Measurements from ENCODE around the gene MDP1. TPM values are rescaled to one million over a fixed set of nuclear protein-coding genes. Genes with fewer than 3 reads are reported as not detected.

The MDP1 gene
- total RNA-seq, 1 donor from 2014 or later = 13.1 TPM

Other genes with a start within 250 kb of the MDP1 start
- gene DHRS4L2, start 227.1 kb downstream of the MDP1 start, total RNA-seq = 15.8 and 18.3 TPM in 2 replicates
- under 0.01 and 0.04 TPM in 2 replicates for gene CARMIL3, start 164.1 kb downstream of the MDP1 start, total RNA-seq
- gene CPNE6, start 144.5 kb downstream of the MDP1 start, total RNA-seq = not detected in 2 replicates
- 9.8 and 18.5 TPM in 2 replicates for gene PCK2, start 121.8 kb downstream of the MDP1 start, total RNA-seq
- 50.1 and 61.2 TPM in 2 replicates for gene DCAF11, start 101.3 kb downstream of the MDP1 start, total RNA-seq
- 0.33 and 0.56 TPM in 2 replicates for gene NRL, start 101.1 kb downstream of the MDP1 start, total RNA-seq
- 0.13 TPM in 1 of 2 replicates, not detected in the other for gene FITM1, start 85.4 kb downstream of the MDP1 start, total RNA-seq
- 121 and 126 TPM in 2 replicates for gene PSME1, start 79.9 kb downstream of the MDP1 start, total RNA-seq
- 22.7 and 27.6 TPM in 2 replicates for gene EMC9, start 74.5 kb downstream of the MDP1 start, total RNA-seq
- 155 and 175 TPM in 2 replicates for gene PSME2, start 69.5 kb downstream of the MDP1 start, total RNA-seq
- gene RNF31, start 68.6 kb downstream of the MDP1 start, total RNA-seq = 34.1 and 36.2 TPM in 2 replicates
- 42.1 and 48.9 TPM in 2 replicates for gene IRF9, start 54.8 kb downstream of the MDP1 start, total RNA-seq
- 1.6 and 4.1 TPM in 2 replicates for gene REC8, start 44.0 kb downstream of the MDP1 start, total RNA-seq
- gene IPO4, start 27.2 kb downstream of the MDP1 start, total RNA-seq = 57.2 and 58.4 TPM in 2 replicates
- 48.9 and 67.2 TPM in 2 replicates for gene TM9SF1, start 20.6 kb downstream of the MDP1 start, total RNA-seq
- gene TSSK4, start 10.4 kb downstream of the MDP1 start, total RNA-seq = 0.20 TPM in 1 of 2 replicates, not detected in the other
- gene CHMP4A, start 2.6 kb downstream of the MDP1 start, total RNA-seq = 27.7 and 36.5 TPM in 2 replicates
- 219 and 229 TPM in 2 replicates for gene NEDD8, start 16.3 kb upstream of the MDP1 start, total RNA-seq
- gene GMPR2, start 16.9 kb upstream of the MDP1 start, total RNA-seq = 97.8 and 115 TPM in 2 replicates
- 49.1 and 55.5 TPM in 2 replicates for gene TINF2, start 26.6 kb upstream of the MDP1 start, total RNA-seq
- 0.40 and 0.74 TPM in 2 replicates for gene TGM1, start 47.1 kb upstream of the MDP1 start, total RNA-seq
- gene RABGGTA, start 55.5 kb upstream of the MDP1 start, total RNA-seq = 21.0 and 21.6 TPM in 2 replicates
- gene DHRS1, start 83.7 kb upstream of the MDP1 start, total RNA-seq = 6.4 and 12.7 TPM in 2 replicates
- gene NOP9, start 83.8 kb upstream of the MDP1 start, total RNA-seq = 31.3 and 41.3 TPM in 2 replicates
- gene CIDEB, start 91.9 kb upstream of the MDP1 start, total RNA-seq = 1.1 and 2.8 TPM in 2 replicates
- 3.6 and 4.2 TPM in 2 replicates for gene LTB4R2, start 94.1 kb upstream of the MDP1 start, total RNA-seq
- gene LTB4R, start 95.4 kb upstream of the MDP1 start, total RNA-seq = 1.9 and 2.6 TPM in 2 replicates
- 36.3 and 41.8 TPM in 2 replicates for gene ADCY4, start 119.0 kb upstream of the MDP1 start, total RNA-seq
- gene RIPK3, start 123.9 kb upstream of the MDP1 start, total RNA-seq = 3.7 and 3.9 TPM in 2 replicates
- gene NFATC4, start 152.1 kb upstream of the MDP1 start, total RNA-seq = 16.1 and 19.1 TPM in 2 replicates
- gene NYNRIN, start 182.9 kb upstream of the MDP1 start, total RNA-seq = 9.8 and 10.5 TPM in 2 replicates
- 0.86 and 1.8 TPM in 2 replicates for gene CBLN3, start 213.6 kb upstream of the MDP1 start, total RNA-seq
- 53.9 and 72.1 TPM in 2 replicates for gene KHNYN, start 213.9 kb upstream of the MDP1 start, total RNA-seq
- 10.4 TPM in 2 replicates for gene SDR39U1, start 226.7 kb upstream of the MDP1 start, total RNA-seq